K562 (cell line): ENCODE data around the gene LGI4. TPM values are rescaled to one million over a fixed set of nuclear protein-coding genes. Genes with fewer than 3 reads are reported as not detected.

Source experiments
- ATAC-seq: fragments of 200-7000 bp; cut with Tn5 transposase; 3 replicates; pipeline ENCODE4 v1.9.1; 2020; ENCODE audit warnings: moderate library complexity
- BruUV-seq: library from RNA; stranded (reverse); fragments of 400-500 nt; replicated peaks from 2 replicates; lab custom pipeline; 2021; lab: Mats Ljungman, UMichigan
- CTCF ChIA-PET: fragments of 300-600 bp; formaldehyde crosslinking; extraction: SDS; loops from one replicate; lab custom pipeline; 2021; ENCODE audit warnings: low intra/inter-chr PET ratio; lab: Yijun Ruan, JAX
- POLR2A ChIA-PET: fragments of 300-600, 350-650 bp; sonication (Branson Sonifier 250); formaldehyde crosslinking; extraction: SDS; loops from one replicate; lab custom pipeline; 2021; ENCODE audit warnings: antibody characterized with exemption, inconsistent platforms; lab: Yijun Ruan, JAX
- DNase-seq, 4 experiments: peaks; one replicate each; pipeline versions ENCODE4 v3.0.0 to v3.0.0-alpha.2; 2011 to 2018; ENCODE audit warnings: low spot score in 3 of 4, mixed read lengths in 3 of 4; ENCODE audit errors: extremely low read depth in 1 of 4
- FAIRE-seq: peaks from 2 replicates; lab custom pipeline; 2011; peaks lifted over from hg19 to GRCh38; lab: Jason Lieb, UNC
- H2AFZ ChIP-seq: 2 replicates; pipeline ENCODE4 v1.6.0; 2011; ENCODE audit warnings: low read depth, low read length, control low read depth, inconsistent platforms
- H3K27ac ChIP-seq: fragments of 200-600 bp; 3 replicates; pipeline ENCODE4 v1.8.0; 2011; ENCODE audit warnings: low read depth, mild to moderate bottlenecking, control low read depth, inconsistent platforms, low read length, moderate library complexity, mixed read lengths; ENCODE audit errors: extremely low read depth
- H3K27me3 ChIP-seq, 2 experiments: fragments of 300-600 bp in 1 of 2; 2 replicates in 1 of 2; 3 replicates in 1 of 2; pipeline versions ENCODE4 v1.6.0 to v1.8.0; 2011; ENCODE audit warnings: inconsistent platforms in 2 of 2, low read length in 2 of 2, mild to moderate bottlenecking in 1 of 2, mixed read lengths in 1 of 2, moderate library complexity in 1 of 2; ENCODE audit not compliant: control insufficient read depth in 2 of 2, insufficient read depth in 2 of 2
- H3K36me3 ChIP-seq: fragments of 300-600 bp; 3 replicates; pipeline ENCODE4 v1.8.0; 2011; ENCODE audit warnings: mild to moderate bottlenecking, low read length, inconsistent platforms; ENCODE audit not compliant: control insufficient read depth, insufficient read depth
- H3K4me1 ChIP-seq, 2 experiments: fragments of 200-600 bp in 1 of 2; replicated peaks in 1 of 2; 2 replicates in 1 of 2; 3 replicates in 1 of 2; pipeline versions ENCODE4 v1.5.1 to v1.8.0; 2011; ENCODE audit warnings: inconsistent platforms in 2 of 2, low read length in 2 of 2, mild to moderate bottlenecking in 1 of 2, mixed read lengths in 1 of 2, moderate library complexity in 1 of 2; ENCODE audit not compliant: control insufficient read depth in 2 of 2, insufficient read depth in 2 of 2
- H3K4me2 ChIP-seq: 2 replicates; pipeline ENCODE4 v1.6.1; 2011; ENCODE audit warnings: low read length, control low read depth, inconsistent platforms, mixed read lengths; ENCODE audit not compliant: insufficient read depth
- H3K4me3 ChIP-seq: fragments of 200-600 bp; sonication (generic), shearing (Covaris generic); 2 replicates; pipeline ENCODE4 v1.5.1; 2016; ENCODE audit warnings: control low read depth, inconsistent platforms
- H3K79me2 ChIP-seq: fragments of 200-600 bp; 3 replicates; pipeline ENCODE4 v1.8.0; 2011; ENCODE audit warnings: low read length, inconsistent platforms; ENCODE audit not compliant: control insufficient read depth, insufficient read depth
- H3K9ac ChIP-seq, 2 experiments: 2 replicates each; pipeline versions ENCODE4 v1.6.0 to v1.6.1; 2011; ENCODE audit warnings: low read depth in 2 of 2, low read length in 2 of 2, control low read depth in 1 of 2, inconsistent platforms in 1 of 2, mild to moderate bottlenecking in 1 of 2, mixed read lengths in 1 of 2; ENCODE audit not compliant: insufficient read depth in 1 of 2
- H3K9me1 ChIP-seq: one replicate; pipeline ENCODE4 v1.6.0; 2011; ENCODE audit warnings: inconsistent platforms, mild to moderate bottlenecking, low read length, moderate library complexity; ENCODE audit not compliant: control insufficient read depth, insufficient read depth
- H3K9me3 ChIP-seq: replicated peaks from 2 replicates; pipeline ENCODE4 v1.5.1; 2011; ENCODE audit warnings: low read depth, low read length, inconsistent platforms; ENCODE audit not compliant: control insufficient read depth, insufficient read depth
- H4K20me1 ChIP-seq: replicated peaks from 2 replicates; pipeline ENCODE4 v1.6.1; 2011; ENCODE audit warnings: low read length, inconsistent platforms, mixed read lengths; ENCODE audit not compliant: control insufficient read depth, insufficient read depth
- ATF7 ChIP-seq: fragments of 450-650 bp; IDR thresholded peaks from 2 replicates; pipeline ENCODE4 v1.7.1; 2014; ENCODE audit warnings: mild to moderate bottlenecking, moderate library complexity
- CGGBP1 ChIP-seq: fragments of 250-450 bp; sonication (Bioruptor Pico); IDR thresholded peaks from 2 replicates; pipeline ENCODE4 v1.9.0; 2021; ENCODE audit warnings: mild to moderate bottlenecking
- FOXJ2 ChIP-seq: fragments of 200-800 bp; sonication (Bioruptor generic); IDR thresholded peaks from 2 replicates; pipeline ENCODE4 v1.6.1; 2016; ENCODE audit warnings: missing genetic modification characterization, missing compliant biosample characterization
- GABPA ChIP-seq: fragments of 200-800 bp; sonication (Bioruptor generic); conservative IDR thresholded peaks from 2 replicates; pipeline ENCODE4 v1.6.1; 2016; ENCODE audit warnings: low read depth, missing genetic modification characterization, missing compliant biosample characterization
- GTF2A2 ChIP-seq: IDR thresholded peaks from 2 replicates; pipeline ENCODE4 v1.6.1; 2016; ENCODE audit warnings: mild to moderate bottlenecking, missing genetic modification characterization, missing compliant biosample characterization
- IRF9 ChIP-seq: fragments of 450-650 bp; IDR thresholded peaks from 2 replicates; pipeline ENCODE4 v1.6.1; 2016; ENCODE audit warnings: missing biosample characterization, missing genetic modification characterization
- MCM3 ChIP-seq: fragments of 450-650 bp; IDR thresholded peaks from 2 replicates; pipeline ENCODE4 v1.6.1; 2016
- NCOA2 ChIP-seq, 2 experiments: fragments of 450-650 bp; IDR thresholded peaks; 2 replicates each; pipeline ENCODE4 v1.6.1; 2018; ENCODE audit warnings: mild to moderate bottlenecking in 2 of 2, moderate library complexity in 1 of 2; ENCODE audit not compliant: partially characterized antibody in 2 of 2
- RB1 ChIP-seq: fragments of 450-650 bp; IDR thresholded peaks from 2 replicates; pipeline ENCODE4 v1.6.1; 2017; ENCODE audit warnings: low read depth, mild to moderate bottlenecking
- RBM15 ChIP-seq: fragments of 200-400 bp; formaldehyde crosslinking; IDR thresholded peaks from 2 replicates; pipeline ENCODE4 v1.6.1; 2018; ENCODE audit warnings: mild to moderate bottlenecking, low read length, moderate library complexity; ENCODE audit not compliant: insufficient read depth
- SMAD1 ChIP-seq: fragments of 150-350 bp; IDR thresholded peaks from 2 replicates; pipeline ENCODE4 v1.6.1; 2014; ENCODE audit warnings: low read length, low read depth; ENCODE audit not compliant: partially characterized antibody
- ZNF165 ChIP-seq: fragments of 250-450 bp; sonication (Bioruptor Pico); IDR thresholded peaks from 2 replicates; pipeline ENCODE4 v1.4.0; 2020; ENCODE audit warnings: borderline replicate concordance
- ZNF311 ChIP-seq: fragments of 250-450 bp; sonication (Bioruptor Pico); IDR thresholded peaks from 2 replicates; pipeline ENCODE4 v1.4.0; 2020; ENCODE audit warnings: mild to moderate bottlenecking, moderate library complexity
- ZNF445 ChIP-seq: fragments of 250-450 bp; sonication (Bioruptor Pico); IDR thresholded peaks from 2 replicates; pipeline ENCODE4 v1.4.0; 2020; ENCODE audit warnings: low read depth, mild to moderate bottlenecking, moderate library complexity
- ZNF766 ChIP-seq: fragments of 200-800 bp; sonication (Bioruptor generic); conservative IDR thresholded peaks from 2 replicates; pipeline ENCODE4 v1.6.1; 2016; ENCODE audit warnings: missing genetic modification characterization, missing compliant biosample characterization
- WGBS: fragments of 100-300 bp; shearing (Covaris generic); methylation state at CpG from one replicate; pipeline ENCODE4 v1.1.6; 2016; ENCODE audit warnings: low coverage, mixed read lengths; ENCODE audit not compliant: insufficient coverage; ENCODE audit errors: missing lambda C conversion rate; 5-methylcytosine and 5-hydroxymethylcytosine counted together
- in situ Hi-C: fragments of 300-500 bp; cut with MboI; formaldehyde crosslinking; loops from 4 replicates; pipeline ENCODE4 v1.15.0; 2018; ENCODE audit warnings: inconsistent platforms, mixed read lengths
- intact Hi-C: fragments of 100-400 bp; cut with micrococcal nuclease; formaldehyde crosslinking; loops from 2 replicates; pipeline ENCODE4 v1.14.2; 2022
- polyA plus RNA-seq, 8 experiments: library from polyadenylated mRNA; depleted of rRNA in 4 of 8; stranded (reverse) in 5 of 8; unstranded in 3 of 8; fragments of >200 nt; fragmentation: Nextera tagmentation in 2 of 8; fragmentation: Illumina TruSeq in 1 of 8; extraction: Ambion mirVana in 2 of 8; extraction: Trizol in 1 of 8; gene quantifications; 2 replicates each; pipeline versions ENCODE4 v1.2.1 to v1.2.3, GENCODE V29; 2011 to 2014; ENCODE audit warnings: inconsistent platforms in 1 of 8, missing spikeins in 1 of 8
- total RNA-seq, 7 experiments: library from RNA; depleted of rRNA in 6 of 7; stranded (reverse); fragments of >200 nt in 6 of 7; fragmentation: Illumina TruSeq in 2 of 7; extraction: Trizol in 2 of 7; gene quantifications; 2 replicates each; pipeline versions ENCODE4 v1.2.1 to v1.2.3, GENCODE V29; 2011 to 2021; ENCODE audit warnings: low replicate concordance in 1 of 7

The LGI4 gene
- total and polyA plus RNA-seq, 9 of the 15 experiments (the other 6 are each of a cell fraction or from before 2014, with no cell fraction given) = 0.14 to 0.30 (median 0.24) TPM; not detected in 4

GRCh38 chr19:35084509-35084762 lies 50.4 kb downstream of the LGI4 start:
- ATAC-seq (no peak), DNase-seq (no peak), FAIRE-seq (no peak)
- POLR2A ChIA-PET = no interaction called here
- no peak overlapping the region for H3K4me2 ChIP-seq
- H3K9me3 ChIP-seq = no peaks in the 10 kb centered on the region
- in situ Hi-C loops = no loop called here
- CTCF ChIA-PET = no interaction called here
- no peak overlapping the region for H3K4me3 ChIP-seq
- no peak overlapping the region for H3K27ac ChIP-seq
- no peak for TF ChIP-seq MCM3
- no peak for TF ChIP-seq FOXJ2
- no peak for TF ChIP-seq CGGBP1 (CRISPR knock-in tag)
- no peak for TF ChIP-seq NCOA2 (IDR thresholded peaks at IDR 0.05; ENCODE audit: partially characterized antibody in 2 of 2)
- TF ChIP-seq RB1 = no peak
- TF ChIP-seq ZNF766 (CRISPR knock-in tag) = no peak
- TF ChIP-seq IRF9 = no peak
- no peak for TF ChIP-seq GTF2A2 (tag)
- no peak for TF ChIP-seq SMAD1
- no peak for TF ChIP-seq GABPA (tag)
- TF ChIP-seq ATF7 = no peak
- no peak for TF ChIP-seq ZNF445
- TF ChIP-seq ZNF165 (CRISPR knock-in tag) = no peak
- TF ChIP-seq RBM15 = no peak
- TF ChIP-seq ZNF311 (CRISPR knock-in tag) = no peak
- H3K9ac ChIP-seq = peak overlapping the region in 1 of 2 experiments; percentile 15; a peak in 1 of 4 replicates
- H3K27me3 ChIP-seq = peaks cover 7 to 21% of the 10 kb centered on the region in 2 experiments; a peak in 3 of 5 replicates
- no peak overlapping the region for H2AFZ ChIP-seq
- BruUV-seq = no TSS peak
- H3K9me1 ChIP-seq = no peaks in the 10 kb centered on the region
- whole genome bisulfite sequencing = 32% methylated on average over 2 of the region's 3 CpGs
- no peaks in the 10 kb centered on the region for H3K36me3 ChIP-seq
- no peaks in the 10 kb centered on the region for H3K79me2 ChIP-seq
- H4K20me1 ChIP-seq = no peaks in the 10 kb centered on the region
- H3K4me1 ChIP-seq = peaks cover 0 to 19% of the 10 kb centered on the region in 2 experiments; a peak in 2 of 5 replicates
- intact Hi-C loops = no loop called here
